Stimulated activated naive B cell treated with anti-CD40 and anti-IgM and Interleukin-4, amounts not matched to agents 10 μg/mL and 1 μg/mL and 100 μg/mL, for 72 hours (primary cell): ENCODE data around the gene RASL11B.

Experiments used
- ATAC-seq, 2 donors: fragments of 150-1000 bp; cut with Tn5 transposase; replicated peaks; 2 replicates each; pipeline ENCODE4 v1.10.0; 2021; ENCODE audit warnings: moderate library complexity in 1 of 2
- DNase-seq: peaks from one replicate; pipeline ENCODE4 v3.0.0; 2021
- H3K27ac Mint-ChIP-seq: one replicate; pipeline ENCODE4 v1.8.0; 2022; ENCODE audit warnings: mild to moderate bottlenecking, mixed read lengths
- H3K27me3 Mint-ChIP-seq, 2 donors: one replicate each; pipeline ENCODE4 v1.8.0; 2022; ENCODE audit warnings: mixed read lengths in 2 of 2
- H3K36me3 Mint-ChIP-seq, 2 donors: one replicate each; pipeline ENCODE4 v1.8.0; 2022; ENCODE audit warnings: mixed read lengths in 2 of 2, mild to moderate bottlenecking in 1 of 2
- H3K4me1 Mint-ChIP-seq, 2 donors: one replicate each; pipeline ENCODE4 v1.8.0; 2022; ENCODE audit warnings: mixed read lengths in 2 of 2, mild to moderate bottlenecking in 1 of 2
- H3K4me3 Mint-ChIP-seq, 2 donors: one replicate each; pipeline ENCODE4 v1.8.0; 2022; ENCODE audit warnings: mild to moderate bottlenecking in 2 of 2, mixed read lengths in 2 of 2, moderate library complexity in 1 of 2
- H3K9me3 Mint-ChIP-seq, 2 donors: one replicate each; pipeline ENCODE4 v1.8.0; 2022; ENCODE audit warnings: mixed read lengths in 2 of 2, mild to moderate bottlenecking in 1 of 2

The RASL11B gene

DNA sequence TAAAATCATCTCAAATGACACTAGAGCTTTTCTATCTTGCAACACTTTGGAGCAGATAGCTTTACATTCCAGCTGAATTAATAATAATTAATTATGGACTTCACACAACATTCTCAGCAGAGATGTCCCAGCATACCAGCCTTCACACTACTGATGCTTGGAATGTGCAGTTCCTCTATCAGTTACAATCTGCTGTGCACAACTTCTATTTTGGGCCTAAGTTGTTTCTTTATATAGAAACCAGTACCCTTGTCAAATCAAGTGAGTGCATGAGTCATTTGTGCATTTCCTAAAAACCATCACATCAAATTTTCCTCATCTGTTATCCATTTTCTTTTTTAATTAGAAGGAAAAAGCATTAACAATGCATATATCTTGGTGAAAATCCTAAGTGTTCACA lies 8.8 kb upstream of the RASL11B start:
- Mint-ChIP-seq H3K4me1 (peaks cover 0 to 6% of the 10 kb centered on the region in 2 donors), H3K9me3 (peaks cover 10 to 16% of the 10 kb centered on the region in 2 donors), H3K4me3 (no peak overlapping the region), H3K36me3 (peaks cover 3% of the 10 kb centered on the region in 2 donors), H3K27me3 (peaks cover 11 to 18% of the 10 kb centered on the region in 2 donors), H3K27ac (no peak overlapping the region)
- no peak for ATAC-seq
- DNase-seq, result no peak

DNA sequence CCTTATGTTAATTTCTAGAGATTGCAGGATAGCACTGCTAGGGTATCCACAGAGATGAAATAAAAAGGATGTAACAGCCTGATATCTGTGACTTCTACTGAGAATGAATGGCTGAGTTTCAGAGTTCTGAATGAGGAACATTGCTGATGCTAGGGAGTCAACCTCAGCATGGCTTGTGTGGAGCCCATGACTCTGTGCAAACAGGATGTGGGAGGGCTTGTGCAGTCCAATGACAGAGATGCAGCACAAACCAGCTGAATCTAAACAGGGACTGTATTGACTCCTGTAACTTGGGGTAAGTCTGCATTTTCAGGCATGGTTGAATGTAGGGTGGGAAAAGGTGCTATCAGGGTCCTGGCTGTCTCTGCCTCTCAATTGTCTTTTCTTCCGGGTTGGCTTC lies 5.3 kb upstream of the RASL11B start:
- ATAC-seq, result peak; percentile 28
- Mint-ChIP-seq H3K4me1 (peaks cover 8 to 10% of the 10 kb centered on the region in 2 donors), H3K4me3 (no peak overlapping the region), H3K36me3 (peaks cover 3 to 7% of the 10 kb centered on the region in 2 donors), H3K27me3 (peaks cover 38 to 49% of the 10 kb centered on the region in 2 donors), H3K9me3 (peaks cover 16 to 17% of the 10 kb centered on the region in 2 donors), H3K27ac (no peak overlapping the region)
- DNase-seq, result no peak

GRCh38 chr4:52860361-52860760 lies 1.8 kb upstream of the RASL11B start:
- H3K36me3 Mint-ChIP-seq, result peaks cover 4 to 7% of the 10 kb centered on the region in 2 donors
- peaks cover 9 to 24% of the 10 kb centered on the region in 2 donors for H3K4me1 Mint-ChIP-seq
- H3K27me3 Mint-ChIP-seq, result peaks cover 46 to 63% of the 10 kb centered on the region in 2 donors
- no peak overlapping the region for H3K4me3 Mint-ChIP-seq
- H3K27ac Mint-ChIP-seq, result no peak overlapping the region
- no peak for DNase-seq
- no peak for ATAC-seq
- peaks cover 16 to 17% of the 10 kb centered on the region in 2 donors for H3K9me3 Mint-ChIP-seq

DNA sequence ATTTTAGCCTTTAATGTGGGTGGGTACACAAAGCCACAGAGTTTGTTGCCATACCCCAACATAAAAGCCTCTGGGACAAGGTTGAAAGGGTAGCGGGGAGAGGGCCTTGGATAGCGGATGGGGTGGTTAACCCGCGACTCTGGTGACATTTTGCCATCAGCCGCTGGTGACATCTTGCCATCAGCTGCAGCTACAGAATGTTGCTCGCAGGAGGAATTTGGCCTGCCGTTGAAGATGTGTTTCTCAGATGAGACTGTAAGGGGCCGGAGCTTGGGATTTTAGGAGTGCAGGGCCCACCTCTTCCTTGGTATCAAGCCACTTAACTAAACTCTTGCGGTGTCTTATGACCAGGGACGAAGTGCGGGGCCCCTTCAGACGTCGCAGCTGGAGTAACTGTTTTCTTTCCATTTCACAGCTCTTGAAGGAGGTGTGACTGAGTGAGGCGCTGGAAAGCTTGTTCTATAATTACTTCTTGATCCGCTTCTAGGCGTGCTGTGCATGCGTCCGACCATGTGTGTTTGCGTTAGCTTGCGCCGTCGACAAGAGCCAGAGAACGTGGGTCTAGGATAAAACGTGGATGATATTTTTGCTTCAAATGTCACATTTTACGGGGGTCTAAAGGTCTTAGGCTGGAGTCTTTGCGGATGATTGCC lies 820 bp upstream of the RASL11B start:
- DNase-seq (no peak), ATAC-seq (no peak)
- Mint-ChIP-seq H3K9me3 (peaks cover 16 to 17% of the 10 kb centered on the region in 2 donors), H3K4me1 (peaks cover 9 to 24% of the 10 kb centered on the region in 2 donors), H3K36me3 (peaks cover 7 to 10% of the 10 kb centered on the region in 2 donors), H3K4me3 (peak overlapping the region; percentile 84 to 85), H3K27ac (no peak overlapping the region), H3K27me3 (peaks cover 46 to 62% of the 10 kb centered on the region in 2 donors)

DNA sequence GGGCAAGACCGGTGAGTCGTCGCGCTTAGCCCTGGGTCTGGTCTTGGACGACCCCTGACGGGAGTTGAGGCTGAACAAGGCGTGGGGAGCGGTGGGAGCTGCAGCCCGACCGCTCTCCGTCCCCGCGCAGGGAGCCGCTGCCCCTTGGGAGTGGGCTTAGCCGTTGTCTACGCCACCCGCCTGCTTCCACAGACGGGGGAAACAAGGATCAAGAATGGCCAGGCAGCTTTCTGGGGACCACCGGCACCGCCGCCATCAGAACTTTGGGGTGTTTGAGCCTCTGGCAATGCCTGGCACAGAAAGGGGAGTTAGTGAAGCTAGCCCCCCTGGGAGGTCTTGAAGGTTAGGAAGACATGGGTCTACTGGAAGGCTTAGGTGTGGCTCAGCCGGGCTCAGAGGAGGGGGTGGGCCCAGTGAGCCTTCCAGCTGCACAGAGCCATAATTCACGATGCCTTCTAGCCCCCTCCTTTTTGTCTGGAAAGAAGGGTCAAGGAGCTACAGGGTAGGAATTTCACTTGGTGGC lies 583 bp downstream of the RASL11B start:
- Mint-ChIP-seq H3K27ac (no peak overlapping the region), H3K9me3 (peaks cover 7 to 11% of the 10 kb centered on the region in 2 donors)
- ATAC-seq, result no peak

DNA sequence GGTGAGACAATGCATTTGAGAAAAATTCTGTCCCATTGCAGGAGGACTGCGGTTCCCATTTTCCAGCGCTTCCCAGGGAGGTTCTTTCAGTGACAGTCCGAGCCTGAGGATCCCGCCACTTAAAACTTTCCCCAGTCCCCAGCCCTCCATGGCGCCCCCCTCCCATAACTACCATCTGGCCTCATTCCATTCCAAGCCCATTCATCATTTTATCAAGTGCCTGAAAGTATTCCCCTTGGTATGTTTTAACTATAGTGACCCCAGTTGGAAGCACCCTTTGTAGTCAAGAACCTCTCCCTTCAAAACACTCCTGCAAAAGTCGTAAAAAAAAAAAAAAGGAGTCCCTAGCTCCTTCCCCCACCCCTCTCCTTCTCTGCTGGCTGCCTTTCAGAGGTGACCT lies 1.2 kb downstream of the RASL11B start:
- no peak for DNase-seq
- Mint-ChIP-seq H3K4me3 (peak overlapping the region in 1 of 2 donors; percentile 49), H3K27me3 (peaks cover 35 to 45% of the 10 kb centered on the region in 2 donors), H3K27ac (no peak overlapping the region), H3K36me3 (peaks cover 6 to 11% of the 10 kb centered on the region in 2 donors), H3K4me1 (peaks cover 5 to 24% of the 10 kb centered on the region in 2 donors), H3K9me3 (peaks cover under 1 to 6% of the 10 kb centered on the region in 2 donors)
- no peak for ATAC-seq

More for the DNA sequence above, 583 bp downstream of the RASL11B start:
- Mint-ChIP-seq H3K4me3 (peak overlapping the region; percentile 84 to 85), H3K27me3 (peaks cover 36 to 48% of the 10 kb centered on the region in 2 donors), H3K36me3 (peaks cover 5 to 10% of the 10 kb centered on the region in 2 donors), H3K4me1 (peaks cover 5 to 24% of the 10 kb centered on the region in 2 donors)
- DNase-seq, result no peak

DNA sequence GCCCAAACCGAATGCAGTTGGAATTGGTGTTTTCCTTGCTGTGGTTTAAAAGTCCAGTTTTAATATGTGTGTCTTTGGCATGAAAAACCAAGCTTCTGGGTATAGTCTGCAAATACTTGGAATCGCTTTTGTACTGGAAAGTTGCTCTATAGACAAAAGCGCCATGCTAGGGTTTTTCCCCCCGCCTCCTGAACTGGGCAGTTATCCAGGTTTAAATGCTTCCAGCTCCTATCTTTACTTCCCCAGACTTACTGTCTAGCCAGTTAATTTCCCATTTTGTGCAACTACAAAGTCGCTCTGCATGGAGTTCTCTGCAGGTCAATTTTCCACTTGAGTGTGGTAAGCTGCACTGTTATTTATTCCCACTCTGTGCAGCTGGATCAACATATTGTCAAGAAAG lies 2.7 kb downstream of the RASL11B start:
- no peak for DNase-seq

GRCh38 chr4:52865300-52865699 lies 3.2 kb downstream of the RASL11B start:
- Mint-ChIP-seq H3K27ac (no peak overlapping the region), H3K36me3 (peaks cover 2 to 11% of the 10 kb centered on the region in 2 donors), H3K4me3 (no peak overlapping the region), H3K27me3 (peaks cover 23 to 29% of the 10 kb centered on the region in 2 donors), H3K4me1 (peaks cover 5 to 24% of the 10 kb centered on the region in 2 donors), H3K9me3 (no peaks in the 10 kb centered on the region)
- DNase-seq (no peak), ATAC-seq (no peak)

More for the DNA sequence above, 2.7 kb downstream of the RASL11B start:
- H3K27me3 Mint-ChIP-seq, result peaks cover 28 to 34% of the 10 kb centered on the region in 2 donors
- no peak for ATAC-seq
- H3K36me3 Mint-ChIP-seq, result peaks cover 2 to 11% of the 10 kb centered on the region in 2 donors
- no peak overlapping the region for H3K4me3 Mint-ChIP-seq
- H3K9me3 Mint-ChIP-seq, result no peaks in the 10 kb centered on the region
- peaks cover 5 to 24% of the 10 kb centered on the region in 2 donors for H3K4me1 Mint-ChIP-seq
- no peak overlapping the region for H3K27ac Mint-ChIP-seq

GRCh38 chr4:52866734-52867133 lies 4.6 kb downstream of the RASL11B start:
- ATAC-seq, result no peak
- Mint-ChIP-seq H3K36me3 (peaks cover 13 to 23% of the 10 kb centered on the region in 2 donors), H3K4me3 (no peak overlapping the region), H3K27ac (no peak overlapping the region), H3K27me3 (peaks cover 8 to 15% of the 10 kb centered on the region in 2 donors), H3K9me3 (no peaks in the 10 kb centered on the region), H3K4me1 (peaks cover 3 to 14% of the 10 kb centered on the region in 2 donors)
- DNase-seq, result no peak

DNA sequence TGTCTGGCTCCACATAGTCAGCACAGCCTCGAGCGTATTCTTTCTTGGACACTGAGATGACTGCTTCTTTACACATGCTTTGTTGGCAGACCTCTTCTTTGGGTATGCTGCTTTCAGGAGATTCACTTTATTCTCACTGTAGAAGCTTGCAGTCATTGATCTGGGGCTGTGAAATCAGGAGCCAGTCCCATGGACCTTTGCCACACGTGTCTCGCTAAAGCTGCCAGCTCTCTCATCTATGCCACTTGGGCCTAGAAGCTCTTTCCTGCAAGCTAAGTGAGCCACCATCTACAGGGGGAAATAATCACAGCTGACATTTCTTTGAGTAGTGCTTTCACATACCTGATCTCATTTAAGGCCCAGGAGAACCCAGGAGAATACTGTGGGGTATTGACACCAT lies 5.0 kb downstream of the RASL11B start:
- Mint-ChIP-seq H3K4me3 (no peak overlapping the region), H3K4me1 (peaks cover 3 to 14% of the 10 kb centered on the region in 2 donors), H3K27me3 (peaks cover 8 to 14% of the 10 kb centered on the region in 2 donors), H3K27ac (no peak overlapping the region), H3K36me3 (peaks cover 14 to 25% of the 10 kb centered on the region in 2 donors), H3K9me3 (no peaks in the 10 kb centered on the region)
- ATAC-seq, result no peak
- DNase-seq, result no peak

DNA sequence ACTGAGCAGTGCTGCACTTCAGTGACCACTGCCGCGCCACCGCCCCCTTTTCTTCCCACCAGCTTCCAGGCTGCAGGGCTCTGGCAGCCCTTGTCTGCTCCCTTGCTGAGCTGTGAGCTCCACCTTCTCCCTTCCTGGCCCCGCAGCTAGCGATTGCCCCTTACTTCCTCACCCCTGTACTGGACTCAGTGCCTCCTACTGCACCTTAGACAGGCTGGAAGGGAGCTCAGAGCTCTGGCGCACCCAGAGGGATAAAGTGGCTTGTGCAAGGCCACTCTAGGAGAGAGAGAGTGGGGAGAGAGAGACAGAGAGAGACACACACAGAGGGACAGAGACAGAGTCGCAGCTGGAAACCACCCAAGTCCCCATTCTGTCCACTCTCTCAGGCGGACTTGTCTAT lies 6.0 kb downstream of the RASL11B start:
- Mint-ChIP-seq H3K27ac (no peak overlapping the region), H3K4me1 (peaks cover 0 to 5% of the 10 kb centered on the region in 2 donors), H3K36me3 (peaks cover 19 to 30% of the 10 kb centered on the region in 2 donors), H3K4me3 (no peak overlapping the region), H3K27me3 (peaks cover 6 to 7% of the 10 kb centered on the region in 2 donors), H3K9me3 (no peaks in the 10 kb centered on the region)
- ATAC-seq (no peak), DNase-seq (no peak)

GRCh38 chr4:52869196-52869595 lies 7.1 kb downstream of the RASL11B start:
- Mint-ChIP-seq H3K27ac (no peak overlapping the region), H3K4me1 (no peaks in the 10 kb centered on the region), H3K4me3 (no peak overlapping the region), H3K36me3 (peaks cover 26 to 41% of the 10 kb centered on the region in 2 donors), H3K27me3 (no peaks in the 10 kb centered on the region), H3K9me3 (no peaks in the 10 kb centered on the region)
- no peak for DNase-seq
- no peak for ATAC-seq

DNA sequence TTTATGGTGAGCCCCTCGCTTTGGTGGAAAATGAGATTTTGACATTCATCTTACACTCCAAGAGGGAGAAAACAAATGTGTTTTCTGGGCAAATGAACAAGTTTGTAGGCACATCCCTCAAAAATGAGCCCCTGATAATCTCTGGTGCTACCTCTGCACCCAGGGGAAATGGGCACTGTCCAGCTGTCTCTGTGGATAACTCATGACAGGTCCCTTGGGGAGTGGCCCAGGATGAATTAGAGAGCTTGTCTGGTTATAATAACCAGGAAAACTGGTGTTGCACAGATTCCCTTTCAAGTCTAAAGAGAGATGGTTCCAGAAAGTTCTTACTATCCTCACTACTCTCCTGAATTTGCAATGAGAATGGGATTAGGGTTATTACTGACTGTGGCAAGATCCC lies 7.5 kb downstream of the RASL11B start:
- ATAC-seq (no peak), DNase-seq (no peak)
- H3K36me3 Mint-ChIP-seq, result peaks cover 26 to 41% of the 10 kb centered on the region in 2 donors
- H3K27me3 Mint-ChIP-seq, result no peaks in the 10 kb centered on the region
- no peak overlapping the region for H3K27ac Mint-ChIP-seq
- H3K4me3 Mint-ChIP-seq, result no peak overlapping the region
- no peaks in the 10 kb centered on the region for H3K4me1 Mint-ChIP-seq
- no peaks in the 10 kb centered on the region for H3K9me3 Mint-ChIP-seq

- H3K4me1 Mint-ChIP-seq, result no peaks in the 10 kb centered on the region
- H3K27ac Mint-ChIP-seq, result no peak overlapping the region
- no peak for ATAC-seq
- H3K27me3 Mint-ChIP-seq, result no peaks in the 10 kb centered on the region
- DNase-seq, result no peak
- H3K4me3 Mint-ChIP-seq, result no peak overlapping the region
- H3K36me3 Mint-ChIP-seq, result peaks cover 27 to 41% of the 10 kb centered on the region in 2 donors
- no peaks in the 10 kb centered on the region for H3K9me3 Mint-ChIP-seq
These were observed 8.1 kb downstream of the RASL11B start for GRCh38 chr4:52870225-52870624.

DNA sequence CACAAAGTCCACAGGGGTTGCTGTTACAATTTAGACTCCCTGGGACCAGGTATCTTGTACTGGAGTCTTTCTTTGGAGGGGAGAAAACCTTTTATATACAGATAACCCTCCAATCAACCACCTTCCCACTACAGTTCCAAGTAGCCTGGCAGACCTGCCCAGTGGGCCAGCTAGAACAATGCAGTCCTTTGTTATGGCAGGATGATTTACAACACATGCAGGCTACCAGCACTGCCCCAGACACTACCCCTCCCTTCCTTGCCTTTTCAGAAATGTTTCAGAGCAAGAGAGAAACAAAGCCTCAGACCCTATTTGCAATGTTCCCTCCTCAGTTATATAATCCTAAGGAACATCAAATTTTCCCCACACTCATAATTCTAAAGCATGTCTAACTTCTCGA lies 11.1 kb downstream of the RASL11B start:
- H3K27ac Mint-ChIP-seq, result no peak overlapping the region
- H3K4me3 Mint-ChIP-seq, result no peak overlapping the region
- DNase-seq, result no peak
- H3K4me1 Mint-ChIP-seq, result no peaks in the 10 kb centered on the region
- H3K36me3 Mint-ChIP-seq, result peaks cover 43 to 54% of the 10 kb centered on the region in 2 donors
- no peaks in the 10 kb centered on the region for H3K27me3 Mint-ChIP-seq
- no peak for ATAC-seq
- no peaks in the 10 kb centered on the region for H3K9me3 Mint-ChIP-seq
